K562 (cell line): Measurements from ENCODE around the gene RNGTT. TPM values are rescaled to one million over a fixed set of nuclear protein-coding genes. Genes with fewer than 3 reads are reported as not detected.

ENCODE experiments used
- ATAC-seq: fragments of 200-7000 bp; cut with Tn5 transposase; 3 replicates; pipeline ENCODE4 v1.9.1; 2020; ENCODE audit warnings: moderate library complexity
- BruUV-seq: library from RNA; stranded (reverse); fragments of 400-500 nt; replicated peaks from 2 replicates; lab custom pipeline; 2021; lab: Mats Ljungman, UMichigan
- CTCF ChIA-PET: fragments of 300-600 bp; formaldehyde crosslinking; extraction: SDS; loops from one replicate; lab custom pipeline; 2021; ENCODE audit warnings: low intra/inter-chr PET ratio; lab: Yijun Ruan, JAX
- POLR2A ChIA-PET: fragments of 300-600, 350-650 bp; sonication (Branson Sonifier 250); formaldehyde crosslinking; extraction: SDS; loops from one replicate; lab custom pipeline; 2021; ENCODE audit warnings: antibody characterized with exemption, inconsistent platforms; lab: Yijun Ruan, JAX
- DNase-seq, 4 experiments: peaks; one replicate each; pipeline versions ENCODE4 v3.0.0 to v3.0.0-alpha.2; 2011 to 2018; ENCODE audit warnings: low spot score in 3 of 4, mixed read lengths in 3 of 4; ENCODE audit errors: extremely low read depth in 1 of 4
- FAIRE-seq: peaks from 2 replicates; lab custom pipeline; 2011; peaks lifted over from hg19 to GRCh38; lab: Jason Lieb, UNC
- H2AFZ ChIP-seq: 2 replicates; pipeline ENCODE4 v1.6.0; 2011; ENCODE audit warnings: low read depth, low read length, control low read depth, inconsistent platforms
- H3K27ac ChIP-seq: fragments of 200-600 bp; 3 replicates; pipeline ENCODE4 v1.8.0; 2011; ENCODE audit warnings: low read depth, mild to moderate bottlenecking, control low read depth, inconsistent platforms, low read length, moderate library complexity, mixed read lengths; ENCODE audit errors: extremely low read depth
- H3K27me3 ChIP-seq, 2 experiments: fragments of 300-600 bp in 1 of 2; 2 replicates in 1 of 2; 3 replicates in 1 of 2; pipeline versions ENCODE4 v1.6.0 to v1.8.0; 2011; ENCODE audit warnings: inconsistent platforms in 2 of 2, low read length in 2 of 2, mild to moderate bottlenecking in 1 of 2, mixed read lengths in 1 of 2, moderate library complexity in 1 of 2; ENCODE audit not compliant: control insufficient read depth in 2 of 2, insufficient read depth in 2 of 2
- H3K36me3 ChIP-seq: fragments of 300-600 bp; 3 replicates; pipeline ENCODE4 v1.8.0; 2011; ENCODE audit warnings: mild to moderate bottlenecking, low read length, inconsistent platforms; ENCODE audit not compliant: control insufficient read depth, insufficient read depth
- H3K4me1 ChIP-seq, 2 experiments: fragments of 200-600 bp in 1 of 2; replicated peaks in 1 of 2; 2 replicates in 1 of 2; 3 replicates in 1 of 2; pipeline versions ENCODE4 v1.5.1 to v1.8.0; 2011; ENCODE audit warnings: inconsistent platforms in 2 of 2, low read length in 2 of 2, mild to moderate bottlenecking in 1 of 2, mixed read lengths in 1 of 2, moderate library complexity in 1 of 2; ENCODE audit not compliant: control insufficient read depth in 2 of 2, insufficient read depth in 2 of 2
- H3K4me2 ChIP-seq: 2 replicates; pipeline ENCODE4 v1.6.1; 2011; ENCODE audit warnings: low read length, control low read depth, inconsistent platforms, mixed read lengths; ENCODE audit not compliant: insufficient read depth
- H3K4me3 ChIP-seq: fragments of 200-600 bp; sonication (generic), shearing (Covaris generic); 2 replicates; pipeline ENCODE4 v1.5.1; 2016; ENCODE audit warnings: control low read depth, inconsistent platforms
- H3K79me2 ChIP-seq: fragments of 200-600 bp; 3 replicates; pipeline ENCODE4 v1.8.0; 2011; ENCODE audit warnings: low read length, inconsistent platforms; ENCODE audit not compliant: control insufficient read depth, insufficient read depth
- H3K9ac ChIP-seq, 2 experiments: 2 replicates each; pipeline versions ENCODE4 v1.6.0 to v1.6.1; 2011; ENCODE audit warnings: low read depth in 2 of 2, low read length in 2 of 2, control low read depth in 1 of 2, inconsistent platforms in 1 of 2, mild to moderate bottlenecking in 1 of 2, mixed read lengths in 1 of 2; ENCODE audit not compliant: insufficient read depth in 1 of 2
- H3K9me1 ChIP-seq: one replicate; pipeline ENCODE4 v1.6.0; 2011; ENCODE audit warnings: inconsistent platforms, mild to moderate bottlenecking, low read length, moderate library complexity; ENCODE audit not compliant: control insufficient read depth, insufficient read depth
- H3K9me3 ChIP-seq: replicated peaks from 2 replicates; pipeline ENCODE4 v1.5.1; 2011; ENCODE audit warnings: low read depth, low read length, inconsistent platforms; ENCODE audit not compliant: control insufficient read depth, insufficient read depth
- H4K20me1 ChIP-seq: replicated peaks from 2 replicates; pipeline ENCODE4 v1.6.1; 2011; ENCODE audit warnings: low read length, inconsistent platforms, mixed read lengths; ENCODE audit not compliant: control insufficient read depth, insufficient read depth
- EWSR1 ChIP-seq: fragments of 450-650 bp; IDR thresholded peaks from 2 replicates; pipeline ENCODE4 v1.6.1; 2018; ENCODE audit warnings: borderline replicate concordance, mild to moderate bottlenecking, low read depth, moderate library complexity; ENCODE audit not compliant: partially characterized antibody
- MAFG ChIP-seq: fragments of 450-650 bp; conservative IDR thresholded peaks from 2 replicates; pipeline ENCODE4 v1.6.1; 2016; ENCODE audit warnings: missing genetic modification characterization, missing compliant biosample characterization
- RAD51 ChIP-seq: fragments of 450-650 bp; IDR thresholded peaks from 2 replicates; pipeline ENCODE4 v1.7.1; 2016; ENCODE audit warnings: low read depth, mild to moderate bottlenecking, borderline replicate concordance
- ZNF316 ChIP-seq: fragments of 450-650 bp; IDR thresholded peaks from 2 replicates; pipeline ENCODE4 v1.6.1; 2016
- WGBS: fragments of 100-300 bp; shearing (Covaris generic); methylation state at CpG from one replicate; pipeline ENCODE4 v1.1.6; 2016; ENCODE audit warnings: low coverage, mixed read lengths; ENCODE audit not compliant: insufficient coverage; ENCODE audit errors: missing lambda C conversion rate; 5-methylcytosine and 5-hydroxymethylcytosine counted together
- in situ Hi-C: fragments of 300-500 bp; cut with MboI; formaldehyde crosslinking; loops from 4 replicates; pipeline ENCODE4 v1.15.0; 2018; ENCODE audit warnings: inconsistent platforms, mixed read lengths
- intact Hi-C: fragments of 100-400 bp; cut with micrococcal nuclease; formaldehyde crosslinking; loops from 2 replicates; pipeline ENCODE4 v1.14.2; 2022
- polyA plus RNA-seq, 8 experiments: library from polyadenylated mRNA; depleted of rRNA in 4 of 8; stranded (reverse) in 5 of 8; unstranded in 3 of 8; fragments of >200 nt; fragmentation: Nextera tagmentation in 2 of 8; fragmentation: Illumina TruSeq in 1 of 8; extraction: Ambion mirVana in 2 of 8; extraction: Trizol in 1 of 8; gene quantifications; 2 replicates each; pipeline versions ENCODE4 v1.2.1 to v1.2.3, GENCODE V29; 2011 to 2014; ENCODE audit warnings: inconsistent platforms in 1 of 8, missing spikeins in 1 of 8
- total RNA-seq, 7 experiments: library from RNA; depleted of rRNA in 6 of 7; stranded (reverse); fragments of >200 nt in 6 of 7; fragmentation: Illumina TruSeq in 2 of 7; extraction: Trizol in 2 of 7; gene quantifications; 2 replicates each; pipeline versions ENCODE4 v1.2.1 to v1.2.3, GENCODE V29; 2011 to 2021; ENCODE audit warnings: low replicate concordance in 1 of 7
- TF ChIP-seq, protein P1 (sequence below): IDR thresholded peaks from 3 replicates; pipeline ENCODE4 v1.6.1; 2011; ENCODE audit warnings: borderline replicate concordance, mild to moderate bottlenecking; ENCODE audit not compliant: insufficient read length, insufficient read depth
- TF ChIP-seq, protein P2 (sequence below): fragments of 450-650 bp; IDR thresholded peaks from 2 replicates; pipeline ENCODE4 v1.6.1; 2016; ENCODE audit warnings: low read depth
- TF ChIP-seq, protein P3 (sequence below): fragments of 250-450 bp; sonication (Bioruptor Pico); IDR thresholded peaks from 2 replicates; pipeline ENCODE4 v1.4.0; 2020; ENCODE audit warnings: borderline replicate concordance
- TF ChIP-seq, protein P4 (sequence below): fragments of 250-450 bp; sonication (Bioruptor Pico); IDR thresholded peaks from 2 replicates; pipeline ENCODE4 v1.8.0; 2021; ENCODE audit warnings: borderline replicate concordance, mild to moderate bottlenecking, moderate library complexity; ENCODE audit not compliant: poor library complexity, severe bottlenecking

RNGTT gene
- total and polyA plus RNA-seq, 9 of the 15 experiments (the other 6 are each of a cell fraction or from before 2014, with no cell fraction given) = 6.1 to 31.7 (median 19.5) TPM

DNA sequence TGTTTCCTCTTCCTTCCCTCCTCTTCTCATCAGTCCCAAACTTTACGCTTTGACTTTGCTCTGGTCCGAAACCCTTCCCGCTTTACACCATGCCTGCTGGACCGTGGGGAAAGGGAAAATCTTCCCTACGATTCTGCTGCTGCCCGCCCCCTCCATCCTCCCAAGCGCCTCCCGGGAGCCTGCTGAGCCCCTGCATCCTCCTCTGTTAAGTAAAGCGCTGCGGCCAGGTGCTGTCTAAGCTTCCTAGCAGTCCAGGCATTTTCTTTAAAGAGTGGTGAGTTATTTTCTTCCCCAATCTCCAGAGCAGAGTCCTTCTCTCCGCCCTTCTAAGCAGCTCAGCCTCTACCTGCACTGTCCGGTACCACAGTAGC is 376.3 kb downstream of the RNGTT start (continued):
- TF ChIP-seq, protein P1, sequence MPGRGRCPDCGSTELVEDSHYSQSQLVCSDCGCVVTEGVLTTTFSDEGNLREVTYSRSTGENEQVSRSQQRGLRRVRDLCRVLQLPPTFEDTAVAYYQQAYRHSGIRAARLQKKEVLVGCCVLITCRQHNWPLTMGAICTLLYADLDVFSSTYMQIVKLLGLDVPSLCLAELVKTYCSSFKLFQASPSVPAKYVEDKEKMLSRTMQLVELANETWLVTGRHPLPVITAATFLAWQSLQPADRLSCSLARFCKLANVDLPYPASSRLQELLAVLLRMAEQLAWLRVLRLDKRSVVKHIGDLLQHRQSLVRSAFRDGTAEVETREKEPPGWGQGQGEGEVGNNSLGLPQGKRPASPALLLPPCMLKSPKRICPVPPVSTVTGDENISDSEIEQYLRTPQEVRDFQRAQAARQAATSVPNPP = no peak

DNA sequence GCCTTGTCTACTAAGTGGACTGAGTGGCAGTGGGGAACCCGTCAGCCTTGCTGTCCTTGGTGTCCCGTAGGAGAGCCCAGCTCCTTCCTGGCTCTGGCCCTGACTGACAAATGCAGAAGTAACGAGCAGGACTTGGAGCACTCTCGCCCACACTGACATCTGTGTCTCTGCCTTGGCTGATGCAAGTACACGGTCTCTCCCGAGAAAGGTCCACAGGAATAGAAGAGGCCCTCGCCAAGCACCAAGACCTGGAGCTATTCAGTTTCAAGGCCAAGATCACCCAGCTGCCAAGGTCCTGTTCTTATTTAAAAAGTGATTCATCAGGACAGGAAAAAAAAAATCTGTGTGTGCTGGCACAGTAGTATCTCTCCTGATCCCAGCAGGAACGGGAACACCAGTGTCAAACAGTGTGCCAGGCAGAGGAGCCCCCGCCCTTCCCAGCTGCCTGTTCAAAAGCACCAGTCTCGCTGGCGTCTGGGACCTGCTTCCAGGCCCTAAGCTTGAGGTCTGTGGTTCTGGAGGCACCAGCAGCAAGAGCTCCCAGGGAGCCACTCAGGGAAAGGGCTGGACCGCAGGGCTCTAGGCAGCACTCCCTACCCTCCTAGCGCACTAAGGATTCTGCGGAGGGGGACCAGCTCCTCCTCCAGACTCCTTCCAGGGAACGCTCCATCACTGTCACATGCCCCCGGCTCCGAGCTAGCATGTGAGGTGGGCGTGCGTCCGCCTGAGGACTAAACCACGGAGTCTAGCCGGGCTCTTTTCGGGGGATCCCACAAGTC is 376.9 kb downstream of the RNGTT start:
- H3K9me1 ChIP-seq = no peaks in the 10 kb centered on the region
- H3K4me1 ChIP-seq = no peaks in the 10 kb centered on the region
- in situ Hi-C loops (no loop called here), intact Hi-C loops (no loop called here)
- no peaks in the 10 kb centered on the region for H4K20me1 ChIP-seq
- BruUV-seq = no TSS peak
- DNase-seq (no peak), FAIRE-seq (no peak), ATAC-seq (no peak; the same call in 1 of the 3 replicates)
- ChIA-PET POLR2A (no interaction called here), CTCF (no interaction called here)
- peaks cover 20 to 45% of the 10 kb centered on the region in 2 experiments for H3K27me3 ChIP-seq
- no peak overlapping the region for H3K9ac ChIP-seq
- H3K4me3 ChIP-seq = no peak overlapping the region
- no peaks in the 10 kb centered on the region for H3K79me2 ChIP-seq
- H3K36me3 ChIP-seq = no peaks in the 10 kb centered on the region
- no peak overlapping the region for H2AFZ ChIP-seq
- WGBS = 3% methylated on average over 20 of the region's 23 CpGs
- H3K27ac ChIP-seq = no peak overlapping the region
- H3K4me2 ChIP-seq = no peak overlapping the region
- no peaks in the 10 kb centered on the region for H3K9me3 ChIP-seq
- TF ChIP-seq MAFG (tag) (no peak), RAD51 (no peak), ZNF316 (no peak), EWSR1 (no peak)
- TF ChIP-seq, protein P2, sequence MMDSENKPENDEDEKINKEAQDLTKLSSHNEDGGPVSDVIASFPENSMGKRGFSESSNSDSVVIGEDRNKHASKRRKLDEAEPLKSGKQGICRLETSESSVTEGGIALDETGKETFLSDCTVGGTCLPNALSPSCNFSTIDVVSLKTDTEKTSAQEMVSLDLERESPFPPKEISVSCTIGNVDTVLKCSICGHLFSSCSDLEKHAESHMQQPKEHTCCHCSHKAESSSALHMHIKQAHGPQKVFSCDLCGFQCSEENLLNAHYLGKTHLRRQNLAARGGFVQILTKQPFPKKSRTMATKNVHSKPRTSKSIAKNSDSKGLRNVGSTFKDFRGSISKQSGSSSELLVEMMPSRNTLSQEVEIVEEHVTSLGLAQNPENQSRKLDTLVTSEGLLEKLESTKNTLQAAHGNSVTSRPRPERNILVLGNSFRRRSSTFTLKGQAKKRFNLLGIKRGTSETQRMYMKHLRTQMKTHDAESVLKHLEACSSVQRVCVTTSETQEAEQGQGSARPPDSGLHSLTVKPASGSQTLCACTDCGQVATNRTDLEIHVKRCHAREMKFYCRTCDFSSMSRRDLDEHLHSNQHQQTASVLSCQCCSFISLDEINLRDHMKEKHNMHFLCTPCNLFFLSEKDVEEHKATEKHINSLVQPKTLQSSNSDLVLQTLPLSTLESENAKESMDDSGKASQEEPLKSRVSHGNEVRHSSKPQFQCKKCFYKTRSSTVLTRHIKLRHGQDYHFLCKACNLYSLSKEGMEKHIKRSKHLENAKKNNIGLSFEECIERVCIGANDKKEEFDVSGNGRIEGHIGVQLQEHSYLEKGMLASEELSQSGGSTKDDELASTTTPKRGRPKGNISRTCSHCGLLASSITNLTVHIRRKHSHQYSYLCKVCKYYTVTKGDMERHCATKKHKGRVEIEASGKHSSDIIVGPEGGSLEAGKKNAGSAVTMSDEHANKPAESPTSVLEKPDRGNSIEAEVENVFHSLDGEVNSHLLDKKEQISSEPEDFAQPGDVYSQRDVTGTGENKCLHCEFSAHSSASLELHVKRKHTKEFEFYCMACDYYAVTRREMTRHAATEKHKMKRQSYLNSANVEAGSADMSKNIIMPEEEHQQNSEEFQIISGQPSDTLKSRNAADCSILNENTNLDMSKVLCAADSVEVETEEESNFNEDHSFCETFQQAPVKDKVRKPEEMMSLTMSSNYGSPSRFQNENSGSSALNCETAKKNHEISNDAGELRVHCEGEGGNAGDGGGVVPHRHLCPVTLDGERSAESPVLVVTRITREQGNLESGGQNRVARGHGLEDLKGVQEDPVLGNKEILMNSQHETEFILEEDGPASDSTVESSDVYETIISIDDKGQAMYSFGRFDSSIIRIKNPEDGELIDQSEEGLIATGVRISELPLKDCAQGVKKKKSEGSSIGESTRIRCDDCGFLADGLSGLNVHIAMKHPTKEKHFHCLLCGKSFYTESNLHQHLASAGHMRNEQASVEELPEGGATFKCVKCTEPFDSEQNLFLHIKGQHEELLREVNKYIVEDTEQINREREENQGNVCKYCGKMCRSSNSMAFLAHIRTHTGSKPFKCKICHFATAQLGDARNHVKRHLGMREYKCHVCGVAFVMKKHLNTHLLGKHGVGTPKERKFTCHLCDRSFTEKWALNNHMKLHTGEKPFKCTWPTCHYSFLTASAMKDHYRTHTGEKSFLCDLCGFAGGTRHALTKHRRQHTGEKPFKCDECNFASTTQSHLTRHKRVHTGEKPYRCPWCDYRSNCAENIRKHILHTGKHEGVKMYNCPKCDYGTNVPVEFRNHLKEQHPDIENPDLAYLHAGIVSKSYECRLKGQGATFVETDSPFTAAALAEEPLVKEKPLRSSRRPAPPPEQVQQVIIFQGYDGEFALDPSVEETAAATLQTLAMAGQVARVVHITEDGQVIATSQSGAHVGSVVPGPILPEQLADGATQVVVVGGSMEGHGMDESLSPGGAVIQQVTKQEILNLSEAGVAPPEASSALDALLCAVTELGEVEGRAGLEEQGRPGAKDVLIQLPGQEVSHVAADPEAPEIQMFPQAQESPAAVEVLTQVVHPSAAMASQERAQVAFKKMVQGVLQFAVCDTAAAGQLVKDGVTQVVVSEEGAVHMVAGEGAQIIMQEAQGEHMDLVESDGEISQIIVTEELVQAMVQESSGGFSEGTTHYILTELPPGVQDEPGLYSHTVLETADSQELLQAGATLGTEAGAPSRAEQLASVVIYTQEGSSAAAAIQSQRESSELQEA = no peak
- TF ChIP-seq, protein P3, sequence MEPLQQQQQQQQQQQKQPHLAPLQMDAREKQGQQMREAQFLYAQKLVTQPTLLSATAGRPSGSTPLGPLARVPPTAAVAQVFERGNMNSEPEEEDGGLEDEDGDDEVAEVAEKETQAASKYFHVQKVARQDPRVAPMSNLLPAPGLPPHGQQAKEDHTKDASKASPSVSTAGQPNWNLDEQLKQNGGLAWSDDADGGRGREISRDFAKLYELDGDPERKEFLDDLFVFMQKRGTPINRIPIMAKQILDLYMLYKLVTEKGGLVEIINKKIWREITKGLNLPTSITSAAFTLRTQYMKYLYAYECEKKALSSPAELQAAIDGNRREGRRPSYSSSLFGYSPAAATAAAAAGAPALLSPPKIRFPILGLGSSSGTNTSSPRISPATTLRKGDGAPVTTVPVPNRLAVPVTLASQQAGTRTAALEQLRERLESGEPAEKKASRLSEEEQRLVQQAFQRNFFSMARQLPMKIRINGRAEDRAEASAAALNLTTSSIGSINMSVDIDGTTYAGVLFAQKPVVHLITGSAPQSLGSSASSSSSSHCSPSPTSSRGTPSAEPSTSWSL (CRISPR knock-in tag) = no peak
- TF ChIP-seq, protein P4, sequence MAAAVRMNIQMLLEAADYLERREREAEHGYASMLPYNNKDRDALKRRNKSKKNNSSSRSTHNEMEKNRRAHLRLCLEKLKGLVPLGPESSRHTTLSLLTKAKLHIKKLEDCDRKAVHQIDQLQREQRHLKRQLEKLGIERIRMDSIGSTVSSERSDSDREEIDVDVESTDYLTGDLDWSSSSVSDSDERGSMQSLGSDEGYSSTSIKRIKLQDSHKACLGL (CRISPR knock-in tag) = no peak
